Neural cell (in vitro differentiated cells): ENCODE results near the gene TFDP1. TPM values are rescaled to one million over a fixed set of nuclear protein-coding genes. Genes with fewer than 3 reads are reported as not detected.

Source experiments
- H2AFZ ChIP-seq: fragments of 200-600, 300-800 bp; sonication (generic), shearing (Covaris generic); 2 replicates; pipeline ENCODE4 v1.6.0; 2014; ENCODE audit warnings: low read depth, mild to moderate bottlenecking, antibody characterized with exemption, low read length, moderate library complexity
- H3F3A ChIP-seq: fragments of 200-600 bp; shearing (Covaris generic); 2 replicates; pipeline ENCODE4 v1.6.1; 2016; ENCODE audit warnings: mild to moderate bottlenecking, moderate library complexity, mixed read lengths, antibody characterized with exemption, low read length; ENCODE audit not compliant: insufficient read depth, poor library complexity, severe bottlenecking
- H3K27ac ChIP-seq: fragments of 200-600, 300-800 bp; sonication (generic), shearing (Covaris generic); 2 replicates; pipeline ENCODE4 v1.5.1; 2014; ENCODE audit warnings: mild to moderate bottlenecking, low read length, moderate library complexity
- H3K27me3 ChIP-seq: fragments of 300-800, 200-600 bp; sonication (generic), shearing (Covaris generic); 2 replicates; pipeline ENCODE4 v1.6.0; 2014; ENCODE audit warnings: mild to moderate bottlenecking, low read depth, low read length, moderate library complexity; ENCODE audit not compliant: insufficient read depth
- H3K36me3 ChIP-seq: fragments of 300-800, 200-600 bp; sonication (generic), shearing (Covaris generic); 2 replicates; pipeline ENCODE4 v1.5.1; 2014; ENCODE audit warnings: mild to moderate bottlenecking, antibody characterized with exemption, low read length, moderate library complexity; ENCODE audit not compliant: insufficient read depth
- H3K4me2 ChIP-seq: fragments of 300-800, 200-600 bp; sonication (generic), shearing (Covaris generic); 2 replicates; pipeline ENCODE4 v1.6.0; 2014; ENCODE audit warnings: mild to moderate bottlenecking, low read length
- H3K4me3 ChIP-seq: fragments of 300-800, 200-600 bp; sonication (generic), shearing (Covaris generic); 2 replicates; pipeline ENCODE4 v1.5.1; 2014; ENCODE audit warnings: mild to moderate bottlenecking, low read length, moderate library complexity
- H3K79me2 ChIP-seq: fragments of 200-600 bp; shearing (Covaris generic); replicated peaks from 2 replicates; pipeline ENCODE4 v1.6.0; 2014; ENCODE audit warnings: mild to moderate bottlenecking, low read length, moderate library complexity; ENCODE audit not compliant: insufficient read depth
- H3K9ac ChIP-seq: fragments of 300-800, 200-600 bp; sonication (generic), shearing (Covaris generic); 2 replicates; pipeline ENCODE4 v1.6.1; 2016; ENCODE audit warnings: mild to moderate bottlenecking, low read length, mixed read lengths
- H3K9me2 ChIP-seq: fragments of 200-600 bp; shearing (Covaris generic); 2 replicates; pipeline ENCODE4 v1.6.1; 2016; ENCODE audit warnings: mild to moderate bottlenecking, low read length, mixed read lengths; ENCODE audit not compliant: insufficient read depth
- H3K9me3 ChIP-seq: fragments of 200-600, 300-800 bp; sonication (generic), shearing (Covaris generic); 2 replicates; pipeline ENCODE4 v1.6.1; 2016; ENCODE audit warnings: mild to moderate bottlenecking, mixed run types, low read length, moderate library complexity, mixed read lengths
- H4K20me1 ChIP-seq: fragments of 200-600 bp; shearing (Covaris generic); 2 replicates; pipeline ENCODE4 v1.6.1; 2016; ENCODE audit warnings: mild to moderate bottlenecking, mixed run types; ENCODE audit not compliant: insufficient read depth
- CTCF ChIP-seq: fragments of 450-650 bp; IDR thresholded peaks from 2 replicates; pipeline ENCODE4 v1.5.1; 2014; ENCODE audit warnings: antibody characterized with exemption, mild to moderate bottlenecking, moderate library complexity; ENCODE audit not compliant: poor library complexity, severe bottlenecking
- EP300 ChIP-seq: fragments of 450-650 bp; conservative IDR thresholded peaks from 2 replicates; pipeline ENCODE4 v1.6.1; 2014; ENCODE audit warnings: antibody characterized with exemption, mild to moderate bottlenecking, moderate library complexity; ENCODE audit not compliant: poor library complexity, severe bottlenecking
- EZH2 ChIP-seq: fragments of 200-600, 300-800 bp; shearing (Covaris generic), sonication (generic); IDR thresholded peaks from 2 replicates; pipeline ENCODE4 v1.6.1; 2014; ENCODE audit warnings: antibody characterized with exemption, low read length, borderline replicate concordance, mild to moderate bottlenecking; ENCODE audit not compliant: insufficient read depth, poor library complexity, severe bottlenecking
- MXI1 ChIP-seq: fragments of 450-650 bp; conservative IDR thresholded peaks from 2 replicates; pipeline ENCODE4 v1.6.1; 2014; ENCODE audit warnings: antibody characterized with exemption, mild to moderate bottlenecking; ENCODE audit not compliant: poor library complexity, severe bottlenecking
- POLR2AphosphoS5 ChIP-seq: IDR thresholded peaks from 2 replicates; pipeline ENCODE4 v1.6.1; 2012
- RAD21 ChIP-seq: fragments of 450-650 bp; conservative IDR thresholded peaks from 2 replicates; pipeline ENCODE4 v1.6.1; 2014; ENCODE audit warnings: antibody characterized with exemption, mild to moderate bottlenecking, moderate library complexity
- REST ChIP-seq: IDR thresholded peaks from 2 replicates; pipeline ENCODE4 v1.6.1; 2012; ENCODE audit warnings: borderline replicate concordance
- SMC3 ChIP-seq: fragments of 450-650 bp; conservative IDR thresholded peaks from 2 replicates; pipeline ENCODE4 v1.6.1; 2014; ENCODE audit warnings: antibody characterized with exemption, mild to moderate bottlenecking, moderate library complexity; ENCODE audit not compliant: poor library complexity
- TAF1 ChIP-seq: IDR thresholded peaks from 2 replicates; pipeline ENCODE4 v1.6.1; 2012; ENCODE audit warnings: low read depth
- polyA plus RNA-seq: library from polyadenylated mRNA; depleted of rRNA; stranded (reverse); fragments of >200 nt; gene quantifications from 2 replicates; pipeline ENCODE4 v1.2.3, GENCODE V29; 2014

Gene TFDP1
- polyA plus RNA-seq, 1 donor from 2014 or later = 81.2 TPM

- no peak overlapping the region for H2AFZ ChIP-seq
- no peak overlapping the region for H3K27ac ChIP-seq
- no peaks in the 10 kb centered on the region for H3K9me3 ChIP-seq
- H3K36me3 ChIP-seq = no peaks in the 10 kb centered on the region
- H3K79me2 ChIP-seq = no peaks in the 10 kb centered on the region
- no peaks in the 10 kb centered on the region for H3K9me2 ChIP-seq
- no peaks in the 10 kb centered on the region for H4K20me1 ChIP-seq
- H3F3A ChIP-seq = no peaks in the 10 kb centered on the region
- no peak overlapping the region for H3K4me3 ChIP-seq
- no peak overlapping the region for H3K4me2 ChIP-seq
- H3K9ac ChIP-seq = no peak overlapping the region
- no peaks in the 10 kb centered on the region for H3K27me3 ChIP-seq
- TF ChIP-seq RAD21 = no peak
Measured at GRCh38 chr13:113656003-113656588, 71.5 kb downstream of the TFDP1 start.

- Histone ChIP-seq H3K27ac (no peak overlapping the region), H3K4me3 (no peak overlapping the region), H3K9me3 (no peaks in the 10 kb centered on the region), H3K9me2 (no peaks in the 10 kb centered on the region), H3K79me2 (no peaks in the 10 kb centered on the region), H3K36me3 (no peaks in the 10 kb centered on the region), H3F3A (no peaks in the 10 kb centered on the region), H2AFZ (no peak overlapping the region), H3K27me3 (no peaks in the 10 kb centered on the region), H3K9ac (no peak overlapping the region), H4K20me1 (no peaks in the 10 kb centered on the region), H3K4me2 (no peak overlapping the region)
- TF ChIP-seq POLR2AphosphoS5 (no peak), CTCF (no peak), SMC3 (no peak), TAF1 (no peak), EP300 (no peak), MXI1 (no peak), REST (no peak), RAD21 (no peak), EZH2 (no peak)
Measured at GRCh38 chr13:113656831-113657671, 72.5 kb downstream of the TFDP1 start.
